ENCODE measurements around the gene FN3KRP. TPM values are rescaled to one million over a fixed set of nuclear protein-coding genes. Genes with fewer than 3 reads are reported as not detected.

Gene FN3KRP
- total RNA-seq, 1 experiment from 2014 or later: 21.5 TPM

GRCh38 chr17:82702231-82702927, 14.1 kb upstream of the FN3KRP start:
- no peaks in the 10 kb centered on the region for H3K36me3 Mint-ChIP-seq (ENCODE audit: insufficient read depth, unreplicated experiment)

DNA sequence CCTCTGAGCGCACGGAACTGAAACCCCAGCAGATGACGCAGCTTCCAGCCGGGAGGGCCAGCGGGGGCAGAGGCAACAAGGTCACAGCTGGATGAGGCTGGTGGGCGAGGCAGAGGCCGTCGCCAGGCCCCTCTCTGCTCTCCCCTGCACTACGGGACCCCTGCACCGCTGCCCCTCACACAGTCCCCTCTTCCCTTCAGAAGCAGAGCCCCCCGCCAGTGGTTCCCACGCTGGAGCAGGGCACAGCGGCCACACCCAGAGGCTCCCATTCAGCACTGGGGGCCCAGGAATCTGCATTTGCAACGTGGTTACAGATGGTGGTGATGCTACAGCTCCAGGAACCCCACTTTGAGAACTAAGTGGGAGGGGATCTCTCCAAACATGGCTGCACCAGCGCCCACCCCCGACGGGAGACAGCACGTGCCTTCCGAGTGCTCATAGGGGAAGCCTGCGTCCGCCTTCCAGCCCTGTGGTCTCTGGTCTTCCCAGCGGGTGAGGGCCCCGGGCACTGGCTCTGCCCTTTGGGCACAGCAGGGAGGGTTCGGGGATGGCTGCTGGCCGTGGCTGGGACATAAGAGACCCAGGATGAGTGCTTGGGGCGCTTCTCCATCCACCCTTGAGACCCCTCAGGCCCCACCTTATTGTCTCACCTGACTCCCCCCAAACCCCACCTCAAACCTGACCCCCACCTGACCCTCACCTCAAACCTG, 13.3 kb upstream of the FN3KRP start:
- H3K36me3 Mint-ChIP-seq (ENCODE audit: insufficient read depth, unreplicated experiment): no peaks in the 10 kb centered on the region
- no peak for TF ChIP-seq CTCF (IDR thresholded peaks at IDR 0.05; ENCODE audit: unreplicated experiment)
- POLR2A ChIA-PET: no interaction called here
- no peaks in the 10 kb centered on the region for H3K27me3 Mint-ChIP-seq (ENCODE audit: insufficient read depth, unreplicated experiment)
- H3K9me3 Mint-ChIP-seq (ENCODE audit: unreplicated experiment): no peaks in the 10 kb centered on the region
- no peak overlapping the region for H3K27ac Mint-ChIP-seq (ENCODE audit: low read depth, unreplicated experiment)
- no peak overlapping the region for H3K4me3 Mint-ChIP-seq (ENCODE audit: unreplicated experiment)
- no TSS peak for BruUV-seq (replicated peaks)
- DNase-seq (ENCODE audit: unreplicated experiment): no peak
- CTCF ChIA-PET: no interaction called here
- intact Hi-C loops (cut with micrococcal nuclease): no loop called here
- H3K4me1 Mint-ChIP-seq (ENCODE audit: insufficient read depth, unreplicated experiment): no peaks in the 10 kb centered on the region

More at GRCh38 chr17:82702231-82702927, 14.1 kb upstream of the FN3KRP start:
- intact Hi-C loops (cut with micrococcal nuclease): no loop called here
- CTCF ChIA-PET: interaction anchor here (0.6 kb wide), 1 partner anchor 364 kb away, joined by 3 read pairs; no protein-coding TSS in a partner anchor
- no peaks in the 10 kb centered on the region for H3K4me1 Mint-ChIP-seq (ENCODE audit: insufficient read depth, unreplicated experiment)
- no peak for DNase-seq (ENCODE audit: unreplicated experiment)
- no TSS peak for BruUV-seq (replicated peaks)
- no peaks in the 10 kb centered on the region for H3K27me3 Mint-ChIP-seq (ENCODE audit: insufficient read depth, unreplicated experiment)
- POLR2A ChIA-PET: interaction anchor here (0.6 to 0.7 kb wide), 3 partner anchors 9 to 204 kb away, joined by 3 read pairs; no protein-coding TSS in a partner anchor
- no peak overlapping the region for H3K4me3 Mint-ChIP-seq (ENCODE audit: unreplicated experiment)
- H3K9me3 Mint-ChIP-seq (ENCODE audit: unreplicated experiment): no peaks in the 10 kb centered on the region
- H3K27ac Mint-ChIP-seq (ENCODE audit: low read depth, unreplicated experiment): no peak overlapping the region
- TF ChIP-seq CTCF (IDR thresholded peaks at IDR 0.05; ENCODE audit: unreplicated experiment): no peak

DNA sequence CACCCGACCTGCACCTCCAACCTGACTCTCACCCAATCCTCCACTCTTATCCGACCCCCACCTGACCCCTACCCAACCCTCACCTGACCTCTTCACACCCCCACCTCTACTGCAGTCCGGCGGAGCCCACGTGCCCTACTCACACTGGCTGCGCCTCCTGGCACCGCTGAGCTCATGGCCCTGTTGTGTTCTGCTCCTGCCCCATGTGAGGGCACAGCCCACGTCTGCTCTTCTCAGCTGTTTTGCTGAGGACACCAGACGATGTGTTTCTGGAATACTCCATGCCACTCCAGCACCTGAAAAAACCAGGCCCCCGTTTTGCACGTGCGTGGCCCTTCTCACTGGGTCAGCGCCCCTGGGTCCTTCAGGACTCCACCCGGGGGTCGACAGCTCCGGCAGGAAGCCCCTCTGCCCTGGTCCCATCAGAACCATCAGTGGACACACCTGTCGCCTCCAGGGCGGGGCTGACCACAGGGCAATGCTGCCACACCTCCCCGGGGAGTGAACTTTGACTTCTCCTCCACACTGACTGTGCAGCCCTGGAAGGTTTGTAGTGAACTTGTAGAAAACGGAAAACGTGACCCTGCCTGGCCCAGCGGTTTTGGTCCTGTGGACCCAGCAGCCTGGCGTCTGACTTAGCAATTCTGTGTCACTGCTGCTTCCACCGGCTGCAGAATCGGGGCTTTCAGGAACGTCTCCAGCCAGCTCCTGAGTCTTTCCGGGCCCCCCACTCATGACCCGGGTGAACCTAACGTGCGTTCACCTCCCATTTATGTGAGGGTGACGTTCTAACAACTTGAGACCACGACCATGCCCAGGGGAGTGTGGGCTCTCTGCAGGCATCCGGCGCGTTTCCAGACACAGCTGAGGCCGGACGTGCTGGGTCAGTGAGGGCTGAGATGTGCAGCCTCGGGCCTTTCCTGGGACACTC, 12.3 kb upstream of the FN3KRP start:
- CTCF ChIA-PET: no interaction called here
- H3K9me3 Mint-ChIP-seq (ENCODE audit: unreplicated experiment): no peaks in the 10 kb centered on the region
- TF ChIP-seq CTCF (IDR thresholded peaks at IDR 0.05; ENCODE audit: unreplicated experiment): no peak
- POLR2A ChIA-PET: interaction anchor here (0.7 kb wide), 1 partner anchor 738 kb away, joined by 5 read pairs; no protein-coding TSS in a partner anchor
- H3K27ac Mint-ChIP-seq (ENCODE audit: low read depth, unreplicated experiment): no peak overlapping the region
- BruUV-seq (replicated peaks): no TSS peak
- no peak overlapping the region for H3K4me3 Mint-ChIP-seq (ENCODE audit: unreplicated experiment)
- intact Hi-C loops (cut with micrococcal nuclease): no loop called here
- H3K4me1 Mint-ChIP-seq (ENCODE audit: insufficient read depth, unreplicated experiment): no peaks in the 10 kb centered on the region
- no peaks in the 10 kb centered on the region for H3K27me3 Mint-ChIP-seq (ENCODE audit: insufficient read depth, unreplicated experiment)
- no peaks in the 10 kb centered on the region for H3K36me3 Mint-ChIP-seq (ENCODE audit: insufficient read depth, unreplicated experiment)
- DNase-seq (ENCODE audit: unreplicated experiment): no peak

GRCh38 chr17:82704886-82705285, 11.6 kb upstream of the FN3KRP start:
- no peaks in the 10 kb centered on the region for H3K36me3 Mint-ChIP-seq (ENCODE audit: insufficient read depth, unreplicated experiment)
- no peak for TF ChIP-seq CTCF (IDR thresholded peaks at IDR 0.05; ENCODE audit: unreplicated experiment)
- H3K27ac Mint-ChIP-seq (ENCODE audit: low read depth, unreplicated experiment): no peak overlapping the region
- intact Hi-C loops (cut with micrococcal nuclease): no loop called here
- BruUV-seq (replicated peaks): no TSS peak
- H3K9me3 Mint-ChIP-seq (ENCODE audit: unreplicated experiment): no peaks in the 10 kb centered on the region
- POLR2A ChIA-PET: interaction anchor here (0.7 kb wide), 1 partner anchor 739 kb away, joined by 5 read pairs; no protein-coding TSS in a partner anchor
- CTCF ChIA-PET: no interaction called here
- H3K4me1 Mint-ChIP-seq (ENCODE audit: insufficient read depth, unreplicated experiment): no peaks in the 10 kb centered on the region
- no peaks in the 10 kb centered on the region for H3K27me3 Mint-ChIP-seq (ENCODE audit: insufficient read depth, unreplicated experiment)
- no peak for DNase-seq (ENCODE audit: unreplicated experiment)
- no peak overlapping the region for H3K4me3 Mint-ChIP-seq (ENCODE audit: unreplicated experiment)
